GM21737 (cell line): Measurements from ENCODE around the gene GRID2.

Experiments
- ATAC-seq: cut with Tn5 transposase; IDR thresholded peaks from one replicate; pipeline ENCODE4 v1.9.1; 2021; ENCODE audit warnings: mild to moderate bottlenecking, moderate library complexity; ENCODE audit not compliant: unreplicated experiment

GRID2 gene

DNA sequence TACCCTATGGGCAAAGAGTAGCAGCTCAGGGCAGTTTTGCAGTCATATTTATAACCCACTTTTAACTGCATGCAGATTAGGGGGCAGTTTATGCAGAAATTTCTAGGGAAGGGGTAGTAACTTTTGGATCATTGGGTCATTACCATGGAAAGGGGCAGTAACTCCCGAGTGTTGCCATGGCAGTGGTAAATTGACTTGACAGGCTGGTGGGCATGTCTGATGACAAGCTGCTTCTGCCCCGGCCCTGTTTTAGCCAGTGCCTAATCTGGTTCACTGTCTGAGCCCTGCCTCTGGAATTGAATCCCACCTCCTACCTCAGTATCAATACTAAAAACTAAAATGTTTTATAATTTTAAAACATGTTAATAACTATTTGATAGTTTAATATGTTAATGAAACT lies 1162.7 kb downstream of the GRID2 start:
- no peak for ATAC-seq

GRCh38 chr4:93467484-93468155 lies 1163.9 kb downstream of the GRID2 start:
- no peak for ATAC-seq

DNA sequence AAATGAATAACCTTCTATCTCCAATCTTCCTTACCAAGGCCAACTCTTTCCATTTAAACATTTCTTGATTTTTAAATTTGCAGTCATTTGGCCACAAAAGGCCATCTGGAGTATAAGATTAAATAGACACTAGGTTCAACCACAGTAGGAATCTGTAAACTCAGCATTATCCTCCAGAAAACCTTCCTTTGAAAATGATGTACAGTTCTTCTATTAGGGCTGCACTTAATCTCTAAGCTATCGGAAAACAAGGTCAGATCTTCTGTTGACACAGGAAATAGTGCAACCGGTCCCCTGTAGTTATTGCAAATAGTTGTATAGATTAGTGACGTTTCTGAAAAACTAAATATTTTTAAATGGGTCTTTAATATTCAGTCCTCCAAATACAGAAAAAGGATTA lies 1165.8 kb downstream of the GRID2 start:
- no peak for ATAC-seq

DNA sequence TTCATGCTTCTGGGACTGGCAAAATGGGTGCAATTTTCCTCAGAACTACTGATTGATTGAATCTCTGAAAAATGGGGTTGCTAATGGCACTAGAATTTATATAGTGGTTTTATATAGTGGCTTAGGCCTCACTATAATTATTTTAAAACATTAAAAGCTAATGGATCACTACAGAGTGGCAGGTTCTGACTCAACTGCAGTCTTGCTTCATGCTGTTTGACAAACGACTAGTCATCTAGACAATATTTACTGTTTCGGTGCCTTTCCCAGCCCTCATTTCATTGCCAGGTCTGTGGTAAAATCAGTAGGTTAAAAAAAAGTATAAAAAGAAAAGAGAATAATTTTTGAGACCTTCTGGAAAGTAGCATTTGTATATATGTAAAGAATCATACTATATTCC lies 1172.0 kb downstream of the GRID2 start:
- no peak for ATAC-seq

- no peak for ATAC-seq
Observed at GRCh38 chr4:93478805-93479204, 1175.0 kb downstream of the GRID2 start.

- ATAC-seq = no peak
Observed at GRCh38 chr4:93480452-93480851, 1176.7 kb downstream of the GRID2 start.

DNA sequence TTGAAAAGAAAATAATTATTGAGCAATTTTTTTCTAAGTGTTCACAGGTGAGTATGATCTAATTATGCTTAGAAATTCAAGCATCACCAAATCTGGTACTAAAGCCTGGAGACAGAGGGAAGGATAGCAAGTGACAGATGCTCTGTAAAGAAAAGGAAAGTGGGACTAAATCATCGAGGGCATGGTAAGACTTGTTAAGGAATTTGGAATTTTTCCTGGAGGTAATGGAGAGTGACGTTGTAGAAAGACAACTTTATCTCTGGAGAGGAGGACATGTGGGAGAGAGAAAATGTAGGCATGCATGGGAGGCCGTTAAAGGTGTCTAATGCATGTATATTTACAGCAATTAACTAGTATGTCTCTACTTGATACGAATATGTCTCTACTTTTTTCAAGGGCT lies 1191.6 kb downstream of the GRID2 start:
- ATAC-seq = no peak

GRCh38 chr4:93501244-93501643 lies 1197.5 kb downstream of the GRID2 start:
- ATAC-seq = no peak

DNA sequence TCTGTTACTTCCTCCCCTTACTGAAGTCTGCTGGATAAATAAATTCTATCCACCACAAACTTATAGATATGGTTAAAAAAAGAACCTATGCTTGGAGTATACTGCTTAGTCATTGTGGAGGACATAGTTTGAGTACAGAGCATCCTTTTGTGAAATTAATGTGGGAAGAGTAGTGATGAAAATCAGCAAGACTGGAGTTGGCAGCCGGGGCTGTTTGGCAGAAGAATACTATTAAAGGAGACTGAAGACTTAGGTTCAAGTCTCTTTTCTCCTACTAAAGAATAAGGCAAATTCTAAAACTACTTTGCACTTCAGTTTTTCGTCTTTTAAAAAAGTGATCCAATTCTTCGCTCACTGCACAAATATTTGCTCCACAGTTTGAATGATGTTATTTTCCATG lies 1198.2 kb downstream of the GRID2 start:
- no peak for ATAC-seq

- ATAC-seq = no peak
Observed at GRCh38 chr4:93502991-93503390, 1199.2 kb downstream of the GRID2 start.

GRCh38 chr4:93513851-93514250 lies 1210.1 kb downstream of the GRID2 start:
- ATAC-seq = no peak

GRCh38 chr4:93515208-93515607 lies 1211.4 kb downstream of the GRID2 start:
- no peak for ATAC-seq

- ATAC-seq = no peak
Observed at GRCh38 chr4:93529692-93530372, 1226.1 kb downstream of the GRID2 start.

GRCh38 chr4:93532234-93532633 lies 1228.5 kb downstream of the GRID2 start:
- no peak for ATAC-seq

GRCh38 chr4:93540562-93540961 lies 1236.8 kb downstream of the GRID2 start:
- ATAC-seq = no peak

GRCh38 chr4:93561842-93562241 lies 1258.1 kb downstream of the GRID2 start:
- ATAC-seq = no peak

- no peak for ATAC-seq
Observed at GRCh38 chr4:93568758-93569157, 1265.0 kb downstream of the GRID2 start.

GRCh38 chr4:93573285-93573684 lies 1269.5 kb downstream of the GRID2 start:
- no peak for ATAC-seq

DNA sequence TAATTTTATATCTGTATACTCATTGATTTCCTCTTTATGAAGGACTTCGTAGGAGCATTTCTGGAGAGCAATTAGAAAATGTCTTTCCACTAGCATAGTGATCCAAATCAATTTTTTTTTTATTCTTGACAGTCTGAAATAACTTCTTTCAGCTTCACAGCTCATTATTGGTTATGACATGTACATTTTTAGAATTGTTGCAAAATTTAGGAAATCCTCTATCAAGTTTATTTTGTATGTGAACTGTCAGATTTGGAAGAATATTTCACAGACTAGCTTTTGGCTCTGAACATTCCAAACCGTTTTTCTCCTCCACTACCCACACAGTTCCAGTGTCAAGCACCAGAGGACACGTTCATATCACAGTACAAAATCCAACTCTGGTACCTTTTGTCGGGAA lies 1275.2 kb downstream of the GRID2 start:
- no peak for ATAC-seq

GRCh38 chr4:93605163-93605562 lies 1301.4 kb downstream of the GRID2 start:
- no peak for ATAC-seq

DNA sequence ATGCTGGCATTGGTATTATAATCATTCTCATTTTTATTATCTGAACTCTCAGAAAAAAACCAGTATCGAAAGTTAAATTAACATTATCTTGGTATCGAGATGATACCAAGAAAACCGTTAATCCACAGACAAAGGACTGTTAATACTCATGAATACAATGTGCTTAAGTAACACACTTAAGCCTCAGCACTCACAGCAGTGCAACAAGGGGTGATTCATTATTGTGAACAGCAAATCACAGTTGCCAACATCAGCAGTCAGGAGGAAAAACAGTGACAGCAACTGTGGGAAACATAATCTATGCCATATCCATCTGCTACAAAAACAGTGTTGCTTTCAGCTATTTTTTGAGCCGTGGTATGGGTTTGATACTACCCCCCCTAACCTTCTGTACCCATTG lies 1313.8 kb downstream of the GRID2 start:
- no peak for ATAC-seq

DNA sequence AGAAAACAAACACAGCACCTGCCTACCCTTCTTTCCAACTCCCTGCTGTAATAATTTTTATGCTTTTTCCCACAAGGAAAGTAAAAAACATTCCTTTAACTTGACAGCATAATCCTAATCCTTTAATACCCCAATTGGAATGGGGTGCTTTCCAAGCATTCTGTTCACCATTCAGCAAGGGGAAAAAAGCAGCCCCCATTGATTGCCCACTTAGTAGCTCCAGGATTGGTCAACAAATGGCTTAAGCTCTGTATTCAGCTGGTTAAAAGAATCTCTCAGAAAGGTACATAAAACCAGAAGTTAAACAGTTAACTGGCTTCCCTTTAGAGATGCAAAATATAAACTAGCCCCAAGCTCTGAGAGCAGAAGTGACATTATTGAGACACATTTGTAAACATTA lies 1330.0 kb downstream of the GRID2 start:
- ATAC-seq = no peak

- no peak for ATAC-seq
Observed at GRCh38 chr4:93635943-93636342, 1332.2 kb downstream of the GRID2 start.
